NT2/D1 (cell line): ENCODE results near the gene C12orf54.

Experiments
- SUZ12 ChIP-seq: IDR thresholded peaks from 2 replicates; pipeline ENCODE4 v1.6.1; 2011; ENCODE audit not compliant: insufficient read length, insufficient read depth; ENCODE audit errors: extremely low read depth
- YY1 ChIP-seq: IDR thresholded peaks from 2 replicates; pipeline ENCODE4 v1.6.1; 2011; ENCODE audit not compliant: insufficient read length, insufficient read depth
- ZNF274 ChIP-seq: IDR thresholded peaks from 2 replicates; pipeline ENCODE4 v1.6.1; 2011; ENCODE audit warnings: mild to moderate bottlenecking, low read depth, low read length

- TF ChIP-seq ZNF274 (no peak), YY1 (no peak), SUZ12 (no peak)
Observed at GRCh38 chr12:48510111-48510510, 27.8 kb downstream of the C12orf54 start.
